ENCODE measurements around the gene ABHD16B.
"Not testable (repeated sequence)": the region's sequence is repeated elsewhere in the genome, so short reads cannot be mapped to it uniquely, and the experiment has no call there.

The ABHD16B gene

GRCh38 chr20:63835021-63835858 is 26.1 kb upstream of the ABHD16B start:
- peak in 1 of 2 experiments; percentile 47 for DNase-seq

GRCh38 chr20:63836458-63837344 is 24.6 kb upstream of the ABHD16B start:
- no peak for DNase-seq

GRCh38 chr20:63837479-63837878 is 23.8 kb upstream of the ABHD16B start:
- DNase-seq: no peak

- no peak for DNase-seq
Measured at GRCh38 chr20:63839620-63840019, 21.7 kb upstream of the ABHD16B start.

GRCh38 chr20:63840405-63840828 is 20.9 kb upstream of the ABHD16B start:
- DNase-seq: no peak

- no peak for DNase-seq
Measured at GRCh38 chr20:63842258-63842657, 19.0 kb upstream of the ABHD16B start.

- DNase-seq: no peak
Measured at GRCh38 chr20:63843222-63843621, 18.1 kb upstream of the ABHD16B start.

- no peak for DNase-seq
Measured at GRCh38 chr20:63843778-63844177, 17.5 kb upstream of the ABHD16B start.

GRCh38 chr20:63844511-63844991 is 16.7 kb upstream of the ABHD16B start:
- DNase-seq: no peak

GRCh38 chr20:63846128-63846771 is 15.0 kb upstream of the ABHD16B start:
- DNase-seq: no peak

- no peak for DNase-seq
Measured at GRCh38 chr20:63846888-63847236, 14.4 kb upstream of the ABHD16B start.

- DNase-seq: no peak
Measured at GRCh38 chr20:63847237-63848002, 13.9 kb upstream of the ABHD16B start.

- no peak for DNase-seq
Measured at GRCh38 chr20:63848003-63848911, 13.0 kb upstream of the ABHD16B start.

- DNase-seq: no peak
Measured at GRCh38 chr20:63850689-63851547, 10.4 kb upstream of the ABHD16B start.

- not testable (repeated sequence) for DNase-seq
Measured at GRCh38 chr20:63851548-63851943, 9.8 kb upstream of the ABHD16B start.

- not testable (repeated sequence) for DNase-seq
Measured at GRCh38 chr20:63853733-63854068, 7.6 kb upstream of the ABHD16B start.

- DNase-seq: no peak
Measured at GRCh38 chr20:63854069-63854765, 7.1 kb upstream of the ABHD16B start.

- no peak for DNase-seq
Measured at GRCh38 chr20:63854766-63855362, 6.4 kb upstream of the ABHD16B start.

GRCh38 chr20:63855363-63856097 is 5.8 kb upstream of the ABHD16B start:
- no peak for DNase-seq
